Measurements from ENCODE around the gene RELA.
"Not testable (repeated sequence)": the region's sequence is repeated elsewhere in the genome, so short reads cannot be mapped to it uniquely, and the experiment has no call there.

RELA gene

DNA sequence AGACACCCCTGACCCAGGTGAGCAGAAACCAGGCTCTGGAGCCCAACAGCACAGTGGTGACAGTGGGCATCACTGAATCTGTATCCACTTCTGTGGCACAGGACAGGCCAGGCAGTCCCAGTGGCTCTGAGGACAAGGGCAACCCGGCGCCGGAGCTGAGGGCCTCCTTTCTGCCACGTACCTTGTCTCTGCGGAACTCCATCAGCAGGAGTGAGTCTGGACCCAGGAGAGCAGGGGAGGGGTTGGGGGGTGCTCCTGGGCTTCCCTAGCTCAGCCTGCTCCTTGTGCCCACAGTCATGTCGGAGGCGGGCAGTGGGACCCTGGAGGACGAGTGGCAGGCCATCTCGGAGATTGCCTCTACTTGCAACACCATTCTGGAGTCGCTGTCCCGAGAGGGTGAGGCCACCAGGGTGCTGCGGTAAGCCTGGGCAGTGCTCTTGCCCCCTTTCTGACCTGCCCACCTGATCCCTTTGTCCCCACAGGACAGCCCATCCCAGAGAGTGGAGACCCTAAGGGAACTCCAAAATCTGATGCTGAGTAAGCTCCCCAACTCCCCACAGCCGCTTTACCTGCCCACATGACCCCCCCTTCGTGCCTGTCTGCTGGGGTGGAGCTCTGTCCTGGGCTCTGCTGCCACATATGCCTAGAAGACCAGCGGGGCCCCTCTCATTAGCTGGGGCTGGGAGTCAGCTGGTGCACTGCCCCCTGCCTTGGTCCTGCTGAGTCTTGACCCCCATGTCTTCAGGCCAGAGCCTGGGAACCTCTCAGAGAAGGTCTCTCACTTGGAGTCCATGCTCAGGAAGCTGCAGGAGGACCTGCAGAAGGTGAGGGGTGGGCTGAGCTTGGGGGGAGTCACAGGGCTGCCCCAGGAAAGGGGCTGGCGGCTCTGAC is 12.8 kb downstream of the RELA start:
- no peak for DNase-seq (ENCODE audit: extremely low read depth in 1 of 2, low read depth in 1 of 2)

DNA sequence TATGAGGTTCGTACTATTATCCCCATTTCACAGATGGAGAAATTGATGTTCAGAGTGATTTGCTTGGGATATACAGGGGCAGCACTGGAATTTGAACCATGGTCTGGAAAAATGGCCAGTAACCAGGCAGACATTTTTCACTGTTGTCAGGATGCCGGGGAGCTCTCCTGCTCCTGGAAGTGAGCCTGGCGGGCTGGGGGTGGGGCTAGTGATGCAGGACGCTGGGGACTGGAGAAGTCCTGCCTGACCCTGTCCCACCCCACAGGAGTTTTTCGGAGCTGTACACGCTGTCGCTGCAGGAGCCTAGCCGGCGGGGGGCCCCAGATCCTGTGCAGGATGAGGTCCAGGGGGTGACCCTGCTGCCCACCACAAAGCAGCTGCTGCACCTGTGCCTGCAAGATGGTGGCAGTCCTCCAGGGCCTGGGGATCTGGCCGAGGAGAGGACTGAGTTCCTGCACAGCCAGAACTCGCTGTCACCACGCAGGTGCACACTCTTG is 13.7 kb downstream of the RELA start:
- no peak for DNase-seq (ENCODE audit: extremely low read depth in 1 of 2, low read depth in 1 of 2)

DNA sequence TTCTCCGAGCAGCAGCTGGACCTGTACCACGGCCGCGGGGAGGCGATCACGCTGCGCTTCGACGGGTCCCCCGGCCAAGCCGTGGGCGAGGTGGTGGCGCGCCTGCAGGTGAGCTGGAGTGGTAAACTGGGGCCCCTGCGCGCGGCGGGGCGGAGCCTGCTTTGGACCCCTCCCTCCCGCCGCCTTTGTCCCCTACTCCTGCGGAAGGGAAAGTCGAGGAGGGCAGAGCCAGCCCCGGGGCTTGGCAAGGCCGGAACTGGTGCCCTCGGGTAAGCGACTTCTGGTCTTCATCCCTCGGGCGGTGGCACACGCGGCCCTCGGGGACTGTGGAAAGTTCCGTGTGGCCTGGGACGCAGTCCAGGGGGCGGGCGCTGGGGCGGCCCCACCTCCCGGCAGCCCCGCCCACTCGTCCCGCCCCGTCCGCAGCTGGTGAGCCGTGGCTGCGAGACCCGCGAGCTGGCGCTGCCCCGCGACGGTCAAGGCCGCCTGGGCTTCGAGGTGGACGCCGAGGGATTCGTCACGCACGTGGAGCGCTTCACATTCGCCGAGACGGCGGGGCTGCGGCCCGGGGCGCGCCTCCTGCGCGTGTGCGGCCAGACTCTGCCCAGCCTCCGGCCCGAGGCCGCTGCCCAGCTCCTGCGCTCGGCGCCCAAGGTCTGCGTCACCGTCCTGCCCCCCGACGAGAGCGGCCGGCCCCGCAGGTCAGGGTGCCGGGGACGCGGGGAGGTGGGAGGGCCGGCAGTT is 15.6 kb downstream of the RELA start:
- no peak for DNase-seq (ENCODE audit: extremely low read depth in 1 of 2, low read depth in 1 of 2)

DNA sequence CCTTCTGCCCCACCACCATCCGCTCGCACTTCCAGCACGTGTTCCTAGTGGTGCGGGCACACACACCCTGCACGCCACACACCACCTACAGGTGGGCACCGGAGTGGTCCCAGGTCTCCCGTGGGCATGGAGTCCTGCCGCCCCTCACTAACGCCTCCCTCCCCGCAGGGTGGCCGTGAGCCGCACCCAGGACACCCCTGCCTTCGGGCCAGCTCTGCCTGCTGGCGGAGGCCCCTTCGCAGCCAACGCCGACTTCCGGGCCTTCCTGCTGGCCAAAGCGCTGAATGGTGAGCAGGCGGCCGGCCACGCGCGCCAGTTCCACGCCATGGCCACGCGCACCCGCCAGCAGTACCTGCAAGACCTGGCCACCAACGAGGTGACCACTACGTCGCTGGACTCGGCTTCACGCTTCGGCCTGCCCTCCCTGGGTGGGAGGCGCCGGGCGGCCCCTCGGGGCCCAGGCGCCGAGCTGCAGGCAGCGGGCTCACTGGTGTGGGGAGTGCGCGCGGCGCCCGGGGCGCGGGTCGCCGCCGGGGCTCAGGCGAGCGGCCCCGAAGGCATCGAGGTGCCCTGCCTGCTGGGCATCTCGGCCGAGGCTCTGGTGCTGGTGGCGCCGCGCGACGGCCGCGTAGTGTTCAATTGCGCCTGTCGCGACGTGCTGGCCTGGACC is 16.3 kb downstream of the RELA start:
- no peak for DNase-seq (ENCODE audit: extremely low read depth in 1 of 2, low read depth in 1 of 2)

DNA sequence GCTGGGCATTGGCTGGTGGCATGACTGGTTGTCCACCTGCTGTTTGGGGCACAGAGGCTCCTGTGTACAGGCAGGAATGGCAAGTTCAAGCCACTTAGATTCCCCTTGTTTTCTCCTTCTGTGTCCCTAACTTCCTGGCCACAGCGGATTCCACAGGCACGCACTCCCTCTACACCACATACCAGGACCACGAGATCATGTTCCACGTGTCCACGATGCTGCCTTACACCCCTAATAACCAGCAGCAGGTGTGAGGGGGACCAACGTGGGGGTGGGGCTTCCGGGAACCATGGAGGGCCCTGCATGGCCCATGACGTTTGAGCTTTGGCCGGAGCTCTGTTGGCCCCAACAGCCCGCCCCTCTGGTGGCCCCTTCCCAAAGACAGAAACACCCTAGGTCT is 17.0 kb downstream of the RELA start:
- DNase-seq (ENCODE audit: extremely low read depth in 1 of 2, low read depth in 1 of 2), result no peak

DNA sequence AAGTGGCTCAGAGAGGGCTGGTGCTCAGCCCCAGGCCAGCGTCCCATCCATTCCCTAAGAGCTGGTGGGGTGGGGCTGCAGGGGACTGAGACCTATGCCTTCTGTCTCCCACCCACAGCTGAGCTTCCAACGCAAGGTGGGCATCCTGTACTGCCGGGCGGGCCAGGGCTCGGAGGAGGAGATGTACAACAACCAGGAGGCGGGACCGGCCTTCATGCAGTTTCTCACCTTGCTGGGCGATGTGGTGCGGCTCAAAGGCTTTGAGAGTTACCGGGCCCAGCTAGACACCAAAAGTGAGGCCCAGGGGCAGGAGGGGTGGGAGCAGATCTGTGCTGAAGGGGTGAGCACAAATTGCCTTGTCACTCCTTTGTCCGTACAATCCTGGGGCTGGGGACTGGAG is 17.9 kb downstream of the RELA start:
- DNase-seq (ENCODE audit: extremely low read depth in 1 of 2, low read depth in 1 of 2), result no peak

DNA sequence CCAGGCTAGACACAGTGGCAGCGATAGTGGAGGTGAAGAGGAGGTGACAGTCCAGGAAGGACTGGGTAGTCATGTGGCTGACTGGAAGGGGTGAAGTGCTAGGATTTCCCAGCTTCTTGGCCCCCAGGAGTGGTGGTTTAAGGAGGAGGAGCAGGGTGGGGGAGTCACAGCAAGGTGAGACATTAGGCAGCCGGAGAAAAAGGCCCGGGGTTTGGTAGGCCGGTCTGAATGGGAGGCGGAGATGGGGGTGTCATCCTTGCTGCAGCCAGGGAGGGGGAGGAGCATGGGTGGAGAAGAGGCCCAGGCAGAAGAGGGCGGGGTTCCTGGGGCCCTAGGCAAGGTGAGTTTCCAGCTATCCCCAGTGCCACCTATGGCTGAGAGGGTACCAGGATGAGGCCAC is 18.7 kb downstream of the RELA start:
- DNase-seq (ENCODE audit: extremely low read depth in 1 of 2, low read depth in 1 of 2), result no peak

DNA sequence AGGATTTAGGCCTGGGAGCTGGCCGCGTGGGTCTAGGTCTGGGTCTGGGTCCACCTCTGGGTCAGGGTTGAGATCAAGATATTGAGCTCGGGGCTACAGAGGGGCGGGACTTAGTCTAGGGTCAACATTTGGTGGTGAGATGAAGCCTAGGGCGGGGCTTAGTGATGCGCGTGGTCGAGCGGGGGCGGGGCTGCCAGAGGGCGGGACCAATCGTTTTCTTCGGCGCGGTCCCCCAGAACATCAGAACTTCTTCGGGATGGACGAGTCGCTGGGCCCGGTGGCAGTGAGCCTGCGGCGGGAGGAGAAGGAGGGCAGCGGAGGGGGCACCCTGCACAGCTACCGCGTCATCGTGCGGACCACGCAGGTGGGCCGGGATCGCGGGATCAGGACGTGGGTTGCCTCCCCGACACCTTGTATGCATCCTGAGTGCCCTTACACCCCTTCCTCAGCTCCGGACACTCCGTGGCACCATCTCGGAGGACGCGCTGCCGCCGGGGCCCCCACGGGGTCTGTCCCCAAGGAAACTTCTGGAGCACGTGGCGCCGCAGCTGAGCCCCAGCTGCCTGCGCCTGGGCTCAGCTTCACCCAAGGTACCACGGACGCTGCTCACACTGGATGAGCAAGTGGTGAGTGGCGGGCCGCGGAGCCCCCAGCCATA is 20.6 kb downstream of the RELA start:
- no peak for DNase-seq (ENCODE audit: extremely low read depth in 1 of 2, low read depth in 1 of 2)

DNA sequence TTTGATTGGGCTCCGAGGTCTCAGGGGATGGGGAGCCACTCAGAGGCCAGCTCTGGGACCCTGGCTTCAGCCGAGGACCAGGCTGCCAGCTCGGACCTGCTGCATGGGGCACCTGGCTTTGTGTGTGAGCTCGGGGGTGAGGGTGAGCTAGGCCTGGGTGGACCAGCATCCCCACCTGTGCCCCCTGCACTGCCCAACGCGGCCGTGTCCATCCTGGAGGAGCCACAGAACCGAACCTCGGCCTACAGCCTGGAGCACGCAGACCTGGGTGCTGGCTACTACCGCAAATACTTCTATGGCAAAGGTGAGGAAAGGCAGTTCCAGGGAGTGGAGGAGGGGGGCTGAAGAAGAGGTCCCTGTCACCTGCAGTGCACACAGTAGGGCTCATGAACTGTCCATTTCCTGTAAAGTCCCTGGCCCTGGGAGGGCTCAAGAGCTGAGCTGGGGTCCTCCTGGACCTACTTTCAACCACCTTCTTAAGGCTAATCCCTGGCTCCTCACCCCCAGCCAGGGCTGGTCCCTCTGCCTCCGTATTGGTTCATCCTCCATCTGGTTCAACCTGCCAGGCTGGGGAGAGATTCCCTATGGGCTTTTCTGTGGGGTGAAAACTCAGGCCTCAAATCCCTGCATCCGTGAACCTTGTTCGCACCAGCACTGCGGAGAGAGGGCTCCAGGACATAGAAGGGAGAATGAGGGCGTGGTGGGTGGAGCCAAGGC is 21.3 kb downstream of the RELA start:
- DNase-seq (ENCODE audit: extremely low read depth in 1 of 2, low read depth in 1 of 2), result no peak

DNA sequence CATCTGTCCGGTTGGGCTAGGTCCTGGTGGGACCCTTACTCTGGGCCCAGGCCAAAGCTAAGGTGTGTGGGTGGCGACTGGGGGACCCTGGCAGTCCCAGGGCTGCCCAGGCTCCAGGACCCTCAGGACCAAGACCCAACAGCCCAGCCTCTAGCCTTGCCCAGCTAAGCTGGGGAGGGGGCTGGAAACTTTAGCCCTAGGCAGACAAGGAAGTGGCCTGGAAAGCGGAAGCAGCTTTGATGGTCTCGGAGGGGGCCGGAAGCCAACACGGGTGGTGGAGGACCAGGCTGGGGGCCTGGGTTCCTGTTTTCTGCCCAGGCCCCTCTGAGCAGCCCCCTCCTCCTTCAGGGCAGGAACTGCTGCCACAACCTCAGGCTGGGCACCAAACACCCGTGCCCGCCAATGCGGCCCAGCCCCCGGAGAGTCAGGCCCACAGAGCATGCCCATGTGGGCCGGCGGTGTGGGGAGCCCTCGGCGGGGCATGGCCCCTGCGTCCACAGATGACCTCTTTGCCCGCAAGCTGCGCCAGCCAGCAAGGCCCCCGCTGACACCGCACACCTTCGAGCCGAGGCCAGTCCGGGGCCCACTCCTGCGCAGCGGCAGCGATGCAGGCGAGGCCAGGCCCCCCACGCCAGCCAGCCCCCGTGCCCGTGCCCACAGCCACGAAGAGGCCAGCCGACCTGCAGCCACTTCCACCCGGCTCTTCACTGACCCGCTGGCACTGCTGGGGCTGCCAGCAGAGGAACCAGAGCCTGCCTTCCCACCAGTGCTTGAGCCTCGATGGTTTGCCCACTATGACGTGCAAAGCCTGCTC is 22.0 kb downstream of the RELA start:
- no peak for DNase-seq (ENCODE audit: extremely low read depth in 1 of 2, low read depth in 1 of 2)

DNA sequence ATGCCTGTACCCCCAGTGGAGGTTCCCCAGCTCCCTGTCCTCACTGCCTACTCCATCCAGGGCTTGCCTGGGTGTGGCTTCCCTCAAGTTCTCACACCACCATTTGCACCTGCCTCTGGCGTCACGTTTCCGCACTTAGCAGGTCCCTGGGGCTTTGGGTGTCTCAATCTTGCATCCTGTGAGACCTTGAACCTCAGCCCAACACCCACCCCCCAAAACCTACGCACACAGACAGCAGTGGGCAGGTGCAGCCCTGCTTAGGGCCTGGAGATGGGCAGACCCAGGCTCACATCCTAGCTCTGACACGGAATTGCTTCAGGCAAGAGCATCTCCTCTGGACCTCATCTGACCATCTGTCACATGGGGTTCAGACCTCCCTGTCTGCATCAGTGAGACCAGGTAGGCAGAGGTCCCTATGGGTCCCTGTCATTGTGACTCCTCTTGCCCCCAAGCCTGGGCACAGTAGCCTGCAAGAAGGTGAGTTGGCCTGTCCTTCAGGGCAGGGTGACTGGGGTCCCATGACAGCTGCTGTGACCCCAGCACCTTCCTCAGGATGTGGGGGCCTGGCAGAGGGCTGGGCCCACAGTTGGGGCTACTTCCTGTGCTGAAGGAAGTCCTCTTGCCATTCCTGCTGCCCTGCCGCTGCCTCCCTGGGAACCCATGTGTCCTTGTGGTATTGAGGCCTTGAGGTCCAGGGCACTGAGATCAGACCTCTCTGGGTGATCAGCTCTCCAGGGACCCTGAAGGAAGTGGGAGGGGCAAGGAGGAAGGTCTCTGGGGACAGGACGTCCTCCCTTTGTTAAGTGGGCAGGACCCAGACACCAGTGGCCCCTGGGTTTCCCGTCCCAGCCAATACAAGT is 22.9 kb downstream of the RELA start:
- peak in 1 of 2 donors; percentile 53 for DNase-seq (ENCODE audit: extremely low read depth in 1 of 2, low read depth in 1 of 2)

DNA sequence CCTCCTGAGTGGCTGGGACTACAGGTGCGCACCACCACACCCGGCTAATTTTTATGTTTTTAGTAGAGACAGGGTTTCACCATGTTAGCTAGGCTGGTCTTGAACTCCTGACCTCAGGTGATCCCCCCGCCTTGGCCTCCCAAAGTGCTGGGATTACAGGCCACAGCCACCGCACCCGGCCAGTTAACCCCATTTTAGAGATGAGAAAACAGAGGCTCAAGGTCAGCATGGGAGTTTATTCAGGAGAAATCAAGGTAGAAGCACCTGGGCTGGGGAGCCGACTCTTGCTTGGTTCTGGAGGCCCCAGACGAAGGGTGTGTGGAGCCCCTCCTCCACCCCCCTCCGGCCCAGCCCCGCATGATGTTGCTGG is 23.5 kb downstream of the RELA start:
- DNase-seq (ENCODE audit: extremely low read depth in 1 of 2, low read depth in 1 of 2), result not testable (repeated sequence)

DNA sequence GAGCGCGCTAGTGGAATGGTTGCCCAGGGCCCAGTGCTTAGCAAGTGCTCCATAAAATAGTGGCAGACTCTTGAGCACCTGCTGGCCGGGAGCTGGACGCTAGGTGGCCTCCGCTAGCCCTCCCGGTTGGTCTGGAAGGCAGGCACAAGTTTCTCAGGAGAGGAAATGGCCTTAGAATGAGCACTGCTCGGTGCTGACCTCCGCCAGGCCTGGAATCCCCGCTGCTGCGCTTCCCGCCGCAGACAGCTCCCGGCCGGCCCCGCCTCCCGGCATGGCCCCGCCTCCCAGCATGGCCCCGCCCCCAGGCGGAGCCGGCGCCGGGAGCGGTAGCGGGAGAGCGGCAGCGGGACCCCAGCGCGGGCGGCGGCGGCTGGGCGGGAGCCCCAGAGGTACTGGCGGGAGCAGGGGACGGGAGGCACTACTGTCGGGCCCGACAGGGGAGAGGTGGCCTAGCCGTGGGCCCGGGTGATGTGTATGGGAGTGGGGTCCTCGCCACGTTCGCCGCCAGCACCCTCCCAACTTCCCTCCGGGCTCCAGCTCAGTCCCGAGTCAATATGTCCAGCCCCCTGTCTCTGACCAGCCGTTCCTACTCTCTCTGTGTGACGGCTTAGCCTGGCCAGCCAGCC is 24.8 kb downstream of the RELA start, which contains the start of gene SIPA1:
SIPA1 (plus strand) TSS at position 308 of the 626 bp plus-strand sequence. CDS start 2,821 bp downstream, outside the sequence.
- no peak for DNase-seq (ENCODE audit: extremely low read depth in 1 of 2, low read depth in 1 of 2)

DNA sequence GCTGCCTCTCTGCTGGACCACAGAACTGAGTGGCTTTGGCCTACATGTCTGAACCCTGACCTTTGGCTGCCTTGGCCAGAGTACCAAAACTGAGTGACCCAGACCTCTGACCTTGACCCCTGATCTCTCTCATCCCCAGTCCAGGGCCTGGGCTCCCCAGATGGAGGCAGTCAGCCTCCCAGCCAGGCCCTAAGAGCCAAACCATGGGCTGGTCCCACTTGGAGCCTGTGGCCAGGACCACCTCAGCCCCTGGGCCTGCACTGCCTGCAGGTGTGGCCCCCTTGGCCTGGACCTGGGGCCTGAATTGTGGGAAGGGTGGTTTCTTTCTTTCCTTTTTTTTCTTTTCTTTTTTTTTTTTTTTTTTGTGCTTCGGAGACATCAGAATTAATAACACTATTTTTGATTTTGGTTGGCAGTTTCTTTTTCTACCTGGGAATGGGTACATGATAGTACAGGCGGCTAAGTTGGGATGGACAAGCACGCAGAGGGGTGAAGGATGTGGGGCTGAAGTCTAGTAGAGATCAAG is 25.6 kb downstream of the RELA start:
- no peak for DNase-seq (ENCODE audit: extremely low read depth in 1 of 2, low read depth in 1 of 2)

DNA sequence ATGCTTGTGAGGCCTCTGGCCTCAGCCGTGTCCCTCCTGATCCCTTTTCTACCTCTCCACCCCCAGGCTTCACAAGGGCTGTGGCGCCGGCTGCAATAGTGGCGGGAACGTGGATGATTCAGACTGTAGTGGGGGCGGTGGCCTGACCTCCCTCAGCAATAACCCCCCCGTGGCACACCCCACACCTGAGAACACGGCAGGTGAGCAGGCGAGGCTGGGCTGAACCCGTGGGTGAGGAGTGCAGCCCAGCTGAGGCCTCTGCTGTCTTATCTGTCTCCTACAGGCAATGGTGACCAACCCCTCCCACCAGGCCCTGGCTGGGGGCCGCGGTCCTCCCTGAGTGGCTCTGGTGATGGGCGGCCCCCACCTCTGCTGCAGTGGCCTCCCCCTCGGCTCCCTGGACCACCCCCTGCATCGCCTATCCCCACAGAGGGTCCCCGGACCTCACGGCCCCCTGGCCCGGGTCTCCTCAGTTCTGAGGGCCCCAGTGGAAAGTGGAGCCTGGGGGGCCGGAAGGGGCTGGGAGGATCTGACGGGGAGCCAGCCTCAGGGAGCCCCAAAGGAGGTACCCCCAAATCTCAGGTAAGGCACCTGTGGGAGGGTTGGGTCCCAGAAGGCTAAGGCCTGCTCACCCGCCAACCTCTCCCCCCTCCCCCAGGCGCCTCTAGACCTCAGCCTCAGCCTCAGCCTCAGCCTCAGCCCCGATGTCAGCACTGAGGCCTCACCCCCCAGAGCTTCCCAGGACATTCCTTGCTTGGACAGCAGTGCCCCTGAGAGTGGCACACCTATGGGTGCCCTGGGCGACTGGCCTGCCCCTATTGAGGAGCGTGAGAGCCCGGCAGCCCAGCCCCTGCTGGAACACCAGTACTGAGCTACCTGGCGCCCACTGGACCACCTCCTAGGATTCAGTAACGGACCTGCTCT is 26.3 kb downstream of the RELA start:
- no peak for DNase-seq (ENCODE audit: extremely low read depth in 1 of 2, low read depth in 1 of 2)

DNA sequence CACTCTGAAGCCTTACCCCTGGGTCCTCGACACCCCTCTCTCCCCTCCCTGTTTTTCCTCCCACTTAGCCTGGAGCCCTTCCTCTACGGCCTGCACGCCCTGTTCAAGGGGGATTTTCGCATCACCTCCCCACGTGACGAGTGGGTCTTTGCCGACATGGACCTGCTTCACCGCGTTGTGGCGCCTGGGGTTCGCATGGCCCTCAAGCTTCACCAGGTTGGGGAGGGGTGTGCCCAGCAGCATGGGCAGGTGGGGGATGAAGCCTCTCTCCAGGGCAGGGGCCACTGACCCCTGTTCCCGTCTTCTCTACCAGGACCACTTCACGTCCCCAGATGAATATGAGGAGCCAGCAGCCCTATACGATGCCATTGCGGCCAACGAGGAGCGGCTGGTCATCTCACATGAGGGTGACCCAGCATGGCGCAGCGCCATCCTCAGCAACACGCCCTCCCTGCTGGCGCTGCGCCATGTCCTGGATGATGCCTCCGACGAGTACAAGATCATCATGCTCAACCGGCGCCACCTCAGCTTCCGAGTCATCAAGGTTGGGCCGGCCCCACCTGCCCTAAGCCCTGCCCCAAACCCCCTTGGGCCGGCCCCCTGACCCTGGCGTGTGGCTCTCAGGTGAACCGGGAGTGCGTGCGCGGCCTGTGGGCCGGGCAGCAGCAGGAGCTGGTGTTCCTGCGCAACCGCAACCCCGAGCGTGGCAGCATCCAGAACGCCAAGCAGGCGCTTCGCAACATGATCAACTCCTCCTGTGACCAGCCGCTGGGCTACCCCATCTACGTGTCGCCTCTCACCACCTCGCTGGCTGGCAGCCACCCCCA is 27.6 kb downstream of the RELA start:
- no peak for DNase-seq (ENCODE audit: extremely low read depth in 1 of 2, low read depth in 1 of 2)
